HG02588 (cell line): ENCODE measurements around the gene SPATA3.
"Not testable (repeated sequence)": the region's sequence is repeated elsewhere in the genome, so short reads cannot be mapped to it uniquely, and the experiment has no call there.

Source experiments
- ATAC-seq: cut with Tn5 transposase; IDR thresholded peaks from one replicate; pipeline ENCODE4 v1.9.1; 2021; ENCODE audit warnings: mild to moderate bottlenecking, moderate library complexity; ENCODE audit not compliant: unreplicated experiment

SPATA3 gene

DNA sequence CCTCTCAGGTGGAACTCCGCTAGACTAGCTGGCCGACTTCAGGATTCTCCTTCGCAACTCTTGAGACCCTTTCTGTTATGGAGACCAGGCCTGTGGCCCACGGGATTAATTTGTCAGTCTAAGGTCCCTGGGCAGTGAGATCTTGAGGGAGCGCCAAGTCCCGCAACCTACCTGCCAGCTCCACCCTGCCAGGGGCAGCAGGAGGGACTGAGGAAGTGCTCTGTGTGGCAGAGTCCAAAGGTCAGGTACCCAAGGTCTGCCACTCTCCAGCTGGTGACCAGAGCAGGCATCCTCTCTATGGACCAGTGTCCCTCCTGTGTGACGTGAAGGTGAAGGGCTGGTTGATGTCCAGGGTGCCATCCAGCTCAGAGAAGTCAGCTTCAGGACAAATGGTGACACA, 4.3 kb upstream of the SPATA3 start:
- ATAC-seq, result no peak

DNA sequence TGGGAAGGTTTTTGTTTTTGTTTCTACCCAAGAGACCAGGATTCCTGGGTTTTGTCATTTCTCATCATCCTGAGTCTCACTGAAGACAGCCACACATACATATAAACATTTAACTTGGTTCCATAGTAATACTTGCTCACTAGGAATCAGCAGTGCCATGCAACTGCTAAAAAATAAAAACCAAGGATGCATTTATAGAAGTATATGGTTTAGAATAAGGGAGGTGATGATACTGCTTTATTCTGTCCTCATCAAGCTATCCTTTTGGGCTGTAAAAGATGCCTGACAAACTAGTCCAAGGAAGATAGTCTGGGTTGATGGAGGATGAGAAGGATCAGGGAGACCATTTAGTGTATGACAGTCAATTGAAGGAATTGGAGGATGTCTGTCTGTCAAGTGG, 740 bp downstream of the SPATA3 start:
- no peak for ATAC-seq

DNA sequence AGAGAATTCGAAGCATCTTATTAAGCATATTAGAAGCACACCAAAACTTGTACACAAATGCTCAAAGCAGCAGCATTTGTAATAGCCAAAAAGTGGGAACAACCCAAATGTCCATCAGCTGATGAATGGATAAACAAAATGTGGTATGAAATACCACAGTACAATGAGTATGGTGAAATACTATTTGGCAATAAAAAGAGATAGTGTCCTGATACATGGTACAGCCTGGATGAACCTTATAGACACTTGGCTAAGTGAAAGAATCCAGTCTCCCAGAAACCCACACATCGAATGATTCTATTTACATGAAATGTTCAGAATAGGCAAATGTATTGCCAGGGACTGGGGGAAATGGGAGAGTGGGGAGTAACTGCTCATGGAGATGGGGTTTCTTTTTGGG, 3.0 kb downstream of the SPATA3 start:
- no peak for ATAC-seq

DNA sequence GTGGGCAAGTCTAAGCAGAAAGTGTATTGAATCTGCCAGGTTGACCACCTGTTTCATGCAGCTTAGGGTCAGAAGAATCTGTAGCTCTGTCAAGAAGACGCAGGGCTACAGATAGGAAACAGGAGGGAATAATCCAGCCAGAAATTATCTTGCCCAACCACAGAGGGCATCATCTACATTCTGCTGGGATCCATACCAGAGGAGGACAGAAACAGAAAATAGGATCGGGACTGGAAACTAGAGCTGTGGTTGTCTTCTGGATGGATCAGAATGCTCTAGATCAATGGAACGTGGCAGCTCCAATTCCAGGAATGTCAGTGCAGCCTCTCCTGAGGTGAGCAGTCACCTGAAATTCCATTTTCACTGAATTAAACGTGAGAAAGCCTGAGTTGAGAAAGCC, 3.6 kb downstream of the SPATA3 start:
- no peak for ATAC-seq

DNA sequence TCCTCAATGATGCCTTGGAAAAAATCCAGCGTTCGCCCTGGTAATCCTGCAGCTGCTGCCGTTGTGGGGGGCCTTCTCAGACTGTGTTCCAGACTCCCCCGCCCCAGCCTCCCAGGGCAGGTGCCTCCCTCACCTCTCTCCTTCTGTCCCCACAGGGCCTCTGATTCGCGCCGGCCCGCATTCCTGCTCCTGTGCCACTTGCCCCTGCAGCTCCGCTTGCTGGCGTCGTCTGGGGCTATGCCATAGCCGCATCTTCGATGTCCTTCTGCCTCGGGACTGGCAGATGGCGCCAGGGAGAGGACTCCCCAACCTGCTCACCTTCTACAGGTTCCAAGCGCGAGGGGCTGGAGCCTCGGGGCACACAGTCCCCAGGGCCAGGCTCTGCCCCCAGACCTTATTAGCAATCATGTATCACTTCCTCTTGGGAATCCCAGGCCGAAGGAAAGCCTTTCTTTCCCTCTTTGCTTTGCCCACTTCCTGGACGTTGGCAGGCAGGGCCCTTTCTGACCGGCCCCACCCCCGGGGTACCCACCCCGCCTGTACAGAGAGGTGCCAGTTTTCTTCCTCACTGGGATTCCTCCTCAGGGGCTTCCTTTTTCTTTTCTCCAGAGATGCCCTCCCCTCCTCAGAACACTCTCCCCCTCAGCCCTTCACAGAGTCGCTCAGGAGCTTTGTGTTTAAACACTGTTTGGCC, 4.4 kb downstream of the SPATA3 start:
- ATAC-seq, result no peak

DNA sequence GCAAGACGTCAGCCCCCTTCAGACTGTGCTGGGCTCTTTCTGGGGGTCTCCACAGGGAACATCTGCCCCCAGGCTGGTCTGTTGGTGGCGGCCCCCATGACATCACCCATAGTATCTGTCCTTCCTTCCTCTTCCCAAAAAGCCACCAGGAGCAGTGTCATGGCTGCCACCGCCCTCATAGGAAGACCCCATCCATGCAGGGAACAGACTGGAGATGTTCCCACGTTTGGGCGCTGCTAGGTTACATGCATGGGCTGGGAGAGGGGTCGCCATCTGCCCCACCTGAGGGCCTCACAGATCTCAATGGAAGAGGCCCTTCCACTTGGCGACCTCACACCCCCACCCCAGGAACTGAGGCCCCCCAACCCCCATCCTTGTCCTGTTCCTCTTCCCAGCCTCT, 5.1 kb downstream of the SPATA3 start:
- no peak for ATAC-seq

DNA sequence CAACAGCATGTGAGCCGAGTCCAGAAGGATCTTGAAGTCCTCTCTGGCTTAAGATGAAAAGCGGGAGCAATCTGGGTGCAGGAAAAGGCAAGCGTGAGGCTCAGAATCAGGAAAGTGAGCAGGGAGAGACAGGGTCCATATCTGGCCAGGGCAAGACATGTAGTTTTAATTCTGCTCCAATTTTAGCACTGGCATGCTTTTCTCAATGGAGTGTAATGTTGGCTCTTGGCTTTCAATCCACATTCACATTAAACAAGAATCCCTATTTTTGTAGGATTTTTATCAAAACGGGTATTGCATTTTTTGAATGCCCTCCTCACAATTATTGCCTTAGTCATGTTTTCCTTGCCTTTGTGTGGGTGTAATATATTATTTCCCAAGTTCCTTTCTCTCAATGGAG, 6.0 kb downstream of the SPATA3 start:
- ATAC-seq, result no peak

DNA sequence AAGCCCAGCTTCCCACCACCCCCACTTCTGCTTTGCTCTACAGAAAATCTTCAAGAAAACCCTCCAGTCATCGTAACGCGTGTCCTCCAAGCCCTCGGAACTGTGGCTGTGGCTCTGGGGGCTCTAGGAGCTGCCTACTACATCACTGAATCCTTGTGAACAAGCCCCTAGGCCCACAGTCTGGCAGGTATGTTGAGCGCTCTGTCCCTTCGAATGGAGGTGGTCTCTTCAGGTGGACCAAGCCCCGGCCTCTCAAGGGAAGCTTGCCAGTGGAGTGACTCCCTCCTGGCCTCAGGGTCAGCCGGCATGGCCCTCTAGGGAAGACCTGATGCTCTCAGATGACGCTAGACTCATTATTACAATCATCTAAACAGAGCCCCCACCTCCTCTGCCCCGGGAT, 6.7 kb downstream of the SPATA3 start:
- ATAC-seq, result no peak

DNA sequence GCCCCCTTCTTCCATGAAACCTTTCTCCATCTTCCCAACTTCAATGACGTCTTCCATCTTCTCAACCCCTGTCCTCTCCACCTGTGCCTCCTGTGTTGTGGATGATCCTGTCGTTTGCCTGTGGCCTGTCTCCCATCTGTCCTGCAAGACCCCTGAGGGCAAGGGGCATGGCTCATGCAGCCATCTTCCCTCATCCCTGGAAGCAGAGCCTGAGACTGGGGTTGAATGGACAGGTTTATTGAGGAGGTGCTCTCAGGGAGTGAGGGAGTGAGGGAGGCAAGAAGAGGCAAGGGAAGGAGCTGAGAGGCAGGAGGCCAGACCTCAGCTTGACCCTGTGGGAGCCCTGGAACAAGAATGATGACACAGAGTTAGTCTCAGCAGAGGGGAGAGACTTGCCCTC, 7.3 kb downstream of the SPATA3 start:
- ATAC-seq, result no peak

DNA sequence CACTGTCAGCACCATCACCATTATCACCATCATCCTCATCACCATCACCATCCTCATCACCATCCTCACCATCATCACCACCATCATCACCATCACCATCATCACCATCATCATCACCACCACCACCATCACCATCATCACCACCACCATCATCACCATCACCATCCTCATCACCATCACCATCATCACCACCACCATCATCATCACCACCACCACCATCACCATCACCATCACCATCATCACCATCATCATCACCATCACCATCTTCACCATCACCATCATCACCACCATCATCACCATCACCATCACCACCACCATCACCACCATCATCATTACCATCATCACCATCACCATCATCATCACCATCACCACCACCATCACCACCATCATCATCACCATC, 9.0 kb downstream of the SPATA3 start:
- ATAC-seq, result not testable (repeated sequence)

DNA sequence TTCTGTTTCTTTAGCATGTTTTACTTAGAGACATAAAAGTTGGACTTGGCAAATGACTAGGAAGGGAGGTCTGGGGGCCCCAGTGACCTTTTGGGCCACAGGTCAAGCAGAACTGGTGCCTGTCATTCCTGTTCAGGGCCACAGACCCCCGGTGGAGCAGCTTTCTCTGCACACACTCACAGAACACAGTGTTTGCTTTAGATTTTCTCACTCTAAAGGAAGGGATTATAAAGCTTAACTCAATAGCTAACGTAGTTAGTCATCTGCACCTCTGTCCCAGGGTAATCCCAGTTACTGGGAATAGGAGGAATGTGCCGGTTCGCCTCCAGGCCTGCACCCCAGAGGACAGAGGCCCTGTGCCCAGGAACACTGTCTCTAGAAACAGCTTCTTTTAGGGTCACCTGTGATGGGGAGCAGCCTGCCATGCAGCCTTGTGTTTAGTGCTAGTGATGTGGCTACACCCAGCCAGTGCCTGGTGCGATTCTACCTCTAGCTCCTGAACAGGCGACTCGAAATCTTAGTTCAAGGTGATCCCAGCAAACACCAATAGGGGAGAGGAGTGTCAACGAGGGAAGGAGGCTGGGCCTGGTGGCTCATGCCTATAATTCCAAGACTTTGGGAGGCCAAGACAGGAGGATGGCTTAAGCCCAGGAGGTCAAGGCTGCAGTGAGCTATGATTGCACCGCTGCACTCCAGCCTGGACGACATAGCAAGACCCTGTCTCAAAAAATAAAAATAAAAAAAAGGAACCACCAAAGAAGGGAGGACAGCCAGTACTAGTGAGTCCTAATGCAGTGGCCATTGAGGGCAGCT, 11.6 kb downstream of the SPATA3 start:
- ATAC-seq, result no peak

DNA sequence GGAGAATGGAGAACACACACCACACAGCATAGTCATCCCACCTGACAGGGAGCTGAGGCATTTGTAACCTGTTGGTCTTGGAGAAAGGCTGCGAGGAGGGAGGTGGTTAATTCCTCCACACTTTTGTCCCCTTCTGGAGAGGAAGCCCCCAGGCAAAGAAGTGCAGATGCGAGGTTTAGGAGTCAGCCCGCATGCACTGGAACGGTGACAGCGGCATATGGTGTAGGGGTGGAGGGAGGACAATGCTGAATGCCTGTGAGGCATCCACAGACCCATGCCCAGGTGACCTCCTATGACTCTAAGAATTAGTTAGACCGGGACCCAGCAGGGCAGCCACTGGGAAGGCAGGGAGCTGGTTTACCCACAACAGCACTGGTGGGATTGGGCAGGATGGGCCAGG, 12.2 kb downstream of the SPATA3 start:
- no peak for ATAC-seq

DNA sequence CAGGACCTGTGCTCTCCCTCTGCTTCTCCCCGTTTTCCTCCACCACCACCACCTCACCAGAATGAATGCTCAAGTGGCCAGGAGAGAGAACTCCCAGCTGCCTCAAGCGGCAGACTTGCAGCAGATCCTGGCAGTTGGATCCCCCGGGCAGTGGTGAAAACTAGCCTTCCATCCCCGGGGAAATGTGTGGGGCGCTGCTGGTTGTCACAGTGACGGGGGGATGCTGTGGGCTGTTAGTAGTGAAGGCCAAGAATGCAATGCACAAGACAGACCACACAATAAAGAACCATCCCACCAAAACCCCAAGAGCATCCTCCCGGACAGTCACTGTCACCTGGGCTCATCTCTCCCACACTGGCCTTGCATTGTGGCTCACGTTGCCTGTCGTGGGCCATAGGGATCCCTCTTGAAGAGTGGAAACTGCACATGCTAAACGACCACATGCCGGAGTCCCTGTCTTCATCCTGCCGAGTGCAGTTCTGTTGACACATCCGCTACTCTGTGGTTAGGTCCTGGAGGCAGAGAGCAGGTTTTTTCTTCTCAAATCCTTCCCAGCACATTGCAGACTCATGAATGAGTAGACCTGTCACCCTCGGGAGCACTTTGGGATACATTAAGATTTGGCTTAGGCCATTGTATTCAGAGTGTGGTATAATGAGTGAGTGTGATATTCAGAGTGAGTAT, 13.5 kb downstream of the SPATA3 start:
- ATAC-seq, result no peak

DNA sequence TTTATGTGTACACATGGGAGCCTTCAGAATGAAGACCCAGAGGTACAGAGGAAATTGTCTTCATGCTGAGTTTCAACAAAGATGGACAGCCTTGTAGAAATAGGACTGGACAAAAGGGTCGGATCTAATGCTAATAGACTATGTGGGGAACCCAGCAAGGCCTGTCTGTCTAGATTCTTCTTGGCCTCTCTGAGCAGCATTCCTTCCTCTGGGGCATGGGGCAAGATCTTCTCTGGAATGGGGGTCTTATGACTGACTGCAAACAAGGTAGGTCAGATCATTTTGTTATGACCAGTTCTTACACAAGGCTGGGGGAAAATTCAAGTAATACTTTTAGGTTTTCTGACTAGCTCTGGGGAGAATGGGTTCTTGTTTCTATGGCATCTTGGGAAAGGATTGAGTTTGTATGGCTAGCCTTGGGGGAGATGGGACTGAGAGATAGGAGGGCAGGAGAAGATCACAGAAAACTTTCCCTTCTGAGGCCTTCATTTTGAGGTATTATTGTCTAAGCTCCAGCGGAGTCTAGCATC, 14.3 kb downstream of the SPATA3 start:
- ATAC-seq, result no peak

DNA sequence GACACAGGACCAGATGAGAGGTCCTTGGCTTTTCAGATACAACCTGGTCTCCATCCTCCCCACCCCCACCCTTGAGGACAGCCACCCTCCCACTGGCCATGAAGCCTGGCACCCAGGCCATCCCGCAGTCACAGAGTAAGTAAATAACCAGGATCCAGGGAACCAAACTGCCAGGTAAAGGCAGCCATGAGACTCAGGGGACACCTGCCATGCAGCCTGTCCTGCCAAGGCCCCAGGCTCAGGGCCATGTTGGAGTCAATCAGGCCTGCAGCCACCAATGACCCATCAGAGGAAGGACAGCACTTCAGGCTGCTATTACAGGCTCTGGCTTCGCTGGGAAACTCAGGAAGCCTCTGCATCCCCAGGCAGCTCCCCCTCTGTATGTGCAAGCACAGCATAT, 15.6 kb downstream of the SPATA3 start:
- no peak for ATAC-seq

DNA sequence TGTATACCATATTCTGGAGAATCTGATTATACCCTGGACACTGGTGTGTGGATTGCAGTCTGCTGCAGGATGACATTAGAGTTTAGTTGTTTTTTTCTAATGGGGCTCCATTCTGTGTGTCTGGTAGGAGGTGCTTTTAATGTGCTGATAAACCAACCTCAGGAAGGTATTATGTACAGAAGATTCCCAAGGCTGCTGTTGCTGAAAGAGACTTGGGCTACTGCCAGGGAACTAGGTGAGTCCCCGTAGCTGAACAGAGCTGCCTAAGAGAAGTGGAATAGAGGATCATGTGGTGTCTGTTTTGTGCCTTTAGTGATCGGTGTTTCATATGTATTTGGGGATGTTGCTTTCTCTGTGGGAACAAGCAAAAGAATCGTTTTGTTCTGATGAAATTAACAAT, 16.5 kb downstream of the SPATA3 start:
- no peak for ATAC-seq

DNA sequence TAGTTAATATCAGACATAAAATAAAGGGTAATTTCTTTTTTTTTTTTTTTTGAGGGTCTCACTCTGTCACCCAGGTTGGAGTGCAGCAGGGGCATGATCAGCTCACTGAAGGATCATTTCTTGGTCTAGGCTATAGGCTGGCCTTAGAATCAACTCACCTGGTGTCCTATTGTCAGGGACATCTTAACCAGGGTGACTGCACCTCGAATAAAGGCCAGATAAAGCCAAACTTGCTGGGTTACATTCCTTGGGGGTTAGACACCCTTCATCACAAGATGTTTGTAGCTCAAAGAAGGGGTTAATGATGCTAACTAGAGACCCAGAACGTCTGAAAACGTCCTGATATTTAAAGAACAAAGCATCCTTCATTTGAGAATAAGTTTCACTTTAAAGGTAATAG, 17.9 kb downstream of the SPATA3 start:
- ATAC-seq, result no peak

DNA sequence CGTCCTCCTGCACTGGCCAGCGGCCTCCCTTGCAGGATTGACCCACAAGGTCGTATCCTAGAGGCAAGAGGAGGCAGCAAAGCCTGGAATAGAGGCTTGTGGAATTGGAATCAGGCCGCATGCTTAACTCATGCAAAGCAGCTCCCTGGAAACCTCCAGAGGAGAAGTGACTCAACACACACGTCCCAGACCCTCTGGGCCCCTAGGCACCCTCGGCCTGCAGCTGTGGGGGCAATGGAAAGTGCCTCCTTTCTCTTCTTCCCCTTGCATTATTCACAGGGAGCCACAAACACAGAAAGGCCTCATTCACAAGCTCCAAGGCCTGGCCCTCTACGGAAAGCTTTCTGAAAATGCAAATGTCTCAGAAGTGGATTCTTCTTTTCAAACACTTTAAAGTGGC, 19.6 kb downstream of the SPATA3 start:
- ATAC-seq, result no peak

DNA sequence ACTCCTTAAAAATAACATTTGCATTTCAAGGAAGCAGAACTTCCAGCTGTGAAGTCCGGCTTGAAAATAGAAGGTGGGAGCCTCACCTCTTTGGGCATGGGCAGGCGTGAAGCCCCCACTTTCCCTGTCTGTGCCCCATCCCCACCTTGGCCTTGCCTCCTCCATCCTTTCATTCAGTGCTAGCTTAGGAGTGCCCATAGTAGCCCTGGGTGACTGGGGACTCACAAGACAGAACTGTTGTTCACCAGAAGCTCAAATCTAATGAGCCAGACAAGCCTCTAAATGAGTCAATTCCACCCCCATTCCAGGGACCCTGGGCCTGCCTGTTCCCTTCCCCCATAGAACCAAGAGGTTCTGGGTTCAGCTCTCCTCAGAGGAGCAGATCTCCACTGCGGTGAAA, 20.0 kb downstream of the SPATA3 start:
- no peak for ATAC-seq

DNA sequence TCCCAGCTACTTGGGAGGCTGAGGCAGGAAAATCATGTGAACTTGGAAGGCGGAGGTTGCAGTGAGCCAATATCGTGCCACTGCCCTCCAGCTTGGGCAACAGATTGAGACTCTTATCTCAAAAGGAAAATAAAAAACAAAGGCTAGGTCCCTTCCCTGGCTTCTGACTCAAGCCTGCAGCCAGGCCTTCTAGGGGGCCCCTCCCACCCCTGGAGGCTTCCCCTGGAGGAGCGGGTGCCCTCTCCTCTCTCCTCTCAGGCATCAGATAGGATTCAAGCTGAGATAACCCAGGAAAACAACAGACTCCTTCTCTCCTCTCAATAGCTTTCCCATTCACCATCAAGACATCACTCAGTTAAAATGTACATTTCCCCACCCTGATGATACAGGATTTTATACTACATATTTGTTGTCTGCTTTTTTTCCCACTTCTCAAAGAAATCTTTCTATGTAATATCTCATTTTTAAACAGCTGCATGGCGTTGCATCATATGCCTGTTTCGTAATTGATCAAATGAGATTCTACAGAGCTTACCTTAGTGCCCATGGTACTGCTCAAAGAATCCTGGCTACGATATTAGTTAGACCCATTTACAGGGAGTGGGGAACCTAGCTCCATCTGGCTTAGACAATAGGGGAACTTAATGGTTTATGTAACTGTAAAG, 20.8 kb downstream of the SPATA3 start:
- ATAC-seq, result no peak

DNA sequence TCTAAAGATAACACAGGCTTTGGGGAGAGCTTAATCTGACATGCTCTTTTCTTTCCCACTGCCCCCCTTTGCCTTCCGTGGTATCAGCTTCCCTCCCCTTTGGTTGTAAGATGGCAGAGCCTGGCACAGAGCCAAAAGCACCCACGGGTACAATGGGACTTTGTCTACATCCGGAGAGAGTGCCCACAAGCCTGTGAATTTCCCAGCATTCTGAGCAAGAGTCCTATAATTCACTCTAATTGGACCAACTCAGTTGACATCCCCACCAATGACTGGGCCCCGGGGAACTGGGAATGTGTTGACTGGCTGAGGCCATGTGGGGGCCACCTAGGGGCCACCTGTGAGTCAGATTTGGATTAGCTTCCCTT, 21.3 kb downstream of the SPATA3 start:
- no peak for ATAC-seq
